Endometrium (tissue), 2 donors: Measurements from ENCODE around the gene CCDC171.

Experiments
- FAIRE-seq: peaks from 2 replicates; lab custom pipeline; 2012; peaks lifted over from hg19 to GRCh38; lab: Jason Lieb, UNC
- donor health status: control.
- donor health status: control.

CCDC171 gene

GRCh38 chr9:15882883-15883282 is 330.0 kb downstream of the CCDC171 start:
- FAIRE-seq = no peak

GRCh38 chr9:15885464-15885863 is 332.6 kb downstream of the CCDC171 start:
- FAIRE-seq = no peak

- FAIRE-seq = no peak
These were observed 336.7 kb downstream of the CCDC171 start for GRCh38 chr9:15889555-15889954.

GRCh38 chr9:15901572-15901971 is 348.7 kb downstream of the CCDC171 start:
- FAIRE-seq = no peak

- FAIRE-seq = no peak
These were observed 356.5 kb downstream of the CCDC171 start for GRCh38 chr9:15909297-15909696.

- FAIRE-seq = no peak
These were observed 362.9 kb downstream of the CCDC171 start for GRCh38 chr9:15915711-15916110.

- no peak for FAIRE-seq
These were observed 374.3 kb downstream of the CCDC171 start for GRCh38 chr9:15927161-15927560.

- peak; percentile 91 for FAIRE-seq
These were observed 382.9 kb downstream of the CCDC171 start for GRCh38 chr9:15935661-15936305.

- no peak for FAIRE-seq
These were observed 383.6 kb downstream of the CCDC171 start for GRCh38 chr9:15936306-15936921.

GRCh38 chr9:15942831-15943424 is 390.1 kb downstream of the CCDC171 start:
- FAIRE-seq = no peak

- no peak for FAIRE-seq
These were observed 391.5 kb downstream of the CCDC171 start for GRCh38 chr9:15944341-15944740.

GRCh38 chr9:15959663-15960062 is 406.8 kb downstream of the CCDC171 start:
- FAIRE-seq = no peak

GRCh38 chr9:15961217-15961616 is 408.4 kb downstream of the CCDC171 start:
- no peak for FAIRE-seq

GRCh38 chr9:15965246-15965745 is 412.5 kb downstream of the CCDC171 start:
- FAIRE-seq = no peak

GRCh38 chr9:15966471-15966870 is 413.6 kb downstream of the CCDC171 start:
- FAIRE-seq = no peak

GRCh38 chr9:15967068-15967467 is 414.2 kb downstream of the CCDC171 start:
- FAIRE-seq = no peak

GRCh38 chr9:15972760-15973159 is 419.9 kb downstream of the CCDC171 start:
- FAIRE-seq = no peak

GRCh38 chr9:15975101-15975778 is 422.4 kb downstream of the CCDC171 start:
- FAIRE-seq = no peak

- no peak for FAIRE-seq
These were observed 424.6 kb downstream of the CCDC171 start for GRCh38 chr9:15977438-15977837.

- no peak for FAIRE-seq
These were observed 429.3 kb downstream of the CCDC171 start for GRCh38 chr9:15982182-15982581.

- FAIRE-seq = no peak
These were observed 446.8 kb downstream of the CCDC171 start for GRCh38 chr9:15999422-16000339.

GRCh38 chr9:16000811-16001210 is 448.0 kb downstream of the CCDC171 start:
- no peak for FAIRE-seq
